Sigmoid colon (tissue), 7 donors: ENCODE data around the gene PCBD1. TPM values are rescaled to one million over a fixed set of nuclear protein-coding genes. Genes with fewer than 3 reads are reported as not detected.
"Not testable (repeated sequence)": the region's sequence is repeated elsewhere in the genome, so short reads cannot be mapped to it uniquely, and the experiment has no call there.

Experiments
- DNase-seq: peaks from one replicate; pipeline ENCODE4 v3.0.0-alpha.2; 2019
- H3K27ac ChIP-seq, 4 donors: fragments of 200-600 bp; sonication (generic); one replicate each; pipeline ENCODE4 v1.5.1; 2016 to 2019; ENCODE audit warnings: mild to moderate bottlenecking in 1 of 4
- H3K27me3 ChIP-seq, 3 donors: fragments of 200-600 bp; sonication (generic); one replicate each; pipeline ENCODE4 v1.5.1; 2019; ENCODE audit warnings: mild to moderate bottlenecking in 1 of 3
- H3K36me3 ChIP-seq, 4 donors: fragments of 200-600 bp; sonication (generic); one replicate each; pipeline ENCODE4 v1.5.1; 2016 to 2019
- H3K4me1 ChIP-seq, 4 donors: fragments of 200-600 bp; sonication (generic); one replicate each; pipeline ENCODE4 v1.5.1; 2017 to 2019
- H3K4me3 ChIP-seq, 4 donors: fragments of 200-600 bp; sonication (generic); one replicate each; pipeline ENCODE4 v1.5.1; 2017 to 2019; ENCODE audit warnings: mild to moderate bottlenecking in 2 of 4, moderate library complexity in 1 of 4
- H3K9me3 ChIP-seq, 4 donors: fragments of 200-600 bp in 3 of 4; sonication (generic) in 3 of 4; one replicate each; pipeline versions ENCODE4 v1.5.1 to v1.6.1; 2013 to 2019
- EP300 ChIP-seq, 4 donors: sonication (generic); formaldehyde crosslinking; IDR thresholded peaks; one replicate each; pipeline ENCODE4 v1.6.1; 2017; ENCODE audit warnings: antibody characterized with exemption in 4 of 4
- POLR2A ChIP-seq, 2 donors: fragments of 450-650 bp; IDR thresholded peaks; one replicate each; pipeline ENCODE4 v1.6.1; 2016; ENCODE audit warnings: antibody characterized with exemption in 2 of 2, mild to moderate bottlenecking in 2 of 2, moderate library complexity in 2 of 2
- POLR2AphosphoS5 ChIP-seq, 4 donors: sonication (generic); formaldehyde crosslinking; IDR thresholded peaks; one replicate each; pipeline ENCODE4 v1.6.1; 2017; ENCODE audit warnings: antibody characterized with exemption in 4 of 4
- WGBS, 2 donors: extraction: QIAGEN DNeasy Blood & Tissue Kit; methylation state at CpG; one replicate each; pipeline ENCODE4 v1.1.7; 2013; 5-methylcytosine and 5-hydroxymethylcytosine counted together
- intact Hi-C: fragments of 100-400 bp; cut with DNase I; formaldehyde crosslinking; loops from one replicate; pipeline ENCODE4 v1.15.1; 2023
- polyA plus RNA-seq, 3 donors: library from polyadenylated mRNA; stranded (reverse); fragments of 200-250 nt; gene quantifications; one replicate each; pipeline ENCODE4 v1.2.3, GENCODE V29; 2013
- total RNA-seq, 4 donors: library from RNA; depleted of rRNA; stranded (reverse); fragments of >200 nt; gene quantifications; one replicate each; pipeline ENCODE4 v1.1.0, GENCODE V29; 2016
- TF ChIP-seq, protein P1 (sequence below), 4 experiments: fragments of 450-650 bp in 3 of 4; fragments of 200-600 bp in 1 of 4; IDR thresholded peaks; one replicate each; pipeline ENCODE4 v1.5.1; 2016 to 2019; ENCODE audit warnings: antibody characterized with exemption in 4 of 4, mild to moderate bottlenecking in 3 of 4, moderate library complexity in 2 of 4
- donor health status: healthy with polysubstance abuse.
- donor health status: Bipolar disorder and iron deficiency.
- donor health status: healthy.

Gene PCBD1
- total and polyA plus RNA-seq, 7 donors, result 82.5 to 135 (median 98.1) TPM

DNA sequence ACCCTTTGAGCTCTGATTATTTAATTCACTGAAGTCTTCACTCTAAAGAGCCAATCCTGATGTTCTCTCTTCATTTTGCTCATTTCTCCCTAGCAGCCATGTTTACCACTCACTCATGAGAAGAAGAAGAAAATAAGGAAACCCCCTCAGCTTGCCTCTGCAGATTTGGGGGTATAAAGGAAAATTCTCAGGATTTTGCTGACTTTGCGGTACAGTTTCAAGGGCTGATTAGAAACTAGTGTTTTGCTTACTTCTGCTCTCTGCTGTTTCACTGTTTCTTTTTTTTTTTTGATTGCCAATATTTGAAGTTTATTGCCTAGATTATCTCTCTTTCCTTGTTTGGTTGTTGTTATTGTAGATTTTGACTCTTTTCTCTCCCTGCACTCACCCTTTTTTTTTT, 23.4 kb downstream of the PCBD1 start:
- H3K4me3 ChIP-seq, result no peak overlapping the region
- no peak overlapping the region for H3K27ac ChIP-seq
- intact Hi-C loops, result no loop called here
- no peak for TF ChIP-seq POLR2AphosphoS5 (IDR thresholded peaks at IDR 0.05)
- no peak for TF ChIP-seq EP300 (IDR thresholded peaks at IDR 0.05)
- TF ChIP-seq, protein P1, sequence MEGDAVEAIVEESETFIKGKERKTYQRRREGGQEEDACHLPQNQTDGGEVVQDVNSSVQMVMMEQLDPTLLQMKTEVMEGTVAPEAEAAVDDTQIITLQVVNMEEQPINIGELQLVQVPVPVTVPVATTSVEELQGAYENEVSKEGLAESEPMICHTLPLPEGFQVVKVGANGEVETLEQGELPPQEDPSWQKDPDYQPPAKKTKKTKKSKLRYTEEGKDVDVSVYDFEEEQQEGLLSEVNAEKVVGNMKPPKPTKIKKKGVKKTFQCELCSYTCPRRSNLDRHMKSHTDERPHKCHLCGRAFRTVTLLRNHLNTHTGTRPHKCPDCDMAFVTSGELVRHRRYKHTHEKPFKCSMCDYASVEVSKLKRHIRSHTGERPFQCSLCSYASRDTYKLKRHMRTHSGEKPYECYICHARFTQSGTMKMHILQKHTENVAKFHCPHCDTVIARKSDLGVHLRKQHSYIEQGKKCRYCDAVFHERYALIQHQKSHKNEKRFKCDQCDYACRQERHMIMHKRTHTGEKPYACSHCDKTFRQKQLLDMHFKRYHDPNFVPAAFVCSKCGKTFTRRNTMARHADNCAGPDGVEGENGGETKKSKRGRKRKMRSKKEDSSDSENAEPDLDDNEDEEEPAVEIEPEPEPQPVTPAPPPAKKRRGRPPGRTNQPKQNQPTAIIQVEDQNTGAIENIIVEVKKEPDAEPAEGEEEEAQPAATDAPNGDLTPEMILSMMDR (IDR thresholded peaks at IDR 0.05), result no peak
- no peak for TF ChIP-seq POLR2A (IDR thresholded peaks at IDR 0.05)
- H3K4me1 ChIP-seq, result no peaks in the 10 kb centered on the region
- H3K9me3 ChIP-seq, result no peaks in the 10 kb centered on the region
- H3K27me3 ChIP-seq, result no peaks in the 10 kb centered on the region
- 85 to 89% methylated on average over 1 of the region's 1 CpG for WGBS, 2 donors
- no peak for DNase-seq
- H3K36me3 ChIP-seq, result peaks cover 0 to 52% (median 12%) of the 10 kb centered on the region in 4 donors

DNA sequence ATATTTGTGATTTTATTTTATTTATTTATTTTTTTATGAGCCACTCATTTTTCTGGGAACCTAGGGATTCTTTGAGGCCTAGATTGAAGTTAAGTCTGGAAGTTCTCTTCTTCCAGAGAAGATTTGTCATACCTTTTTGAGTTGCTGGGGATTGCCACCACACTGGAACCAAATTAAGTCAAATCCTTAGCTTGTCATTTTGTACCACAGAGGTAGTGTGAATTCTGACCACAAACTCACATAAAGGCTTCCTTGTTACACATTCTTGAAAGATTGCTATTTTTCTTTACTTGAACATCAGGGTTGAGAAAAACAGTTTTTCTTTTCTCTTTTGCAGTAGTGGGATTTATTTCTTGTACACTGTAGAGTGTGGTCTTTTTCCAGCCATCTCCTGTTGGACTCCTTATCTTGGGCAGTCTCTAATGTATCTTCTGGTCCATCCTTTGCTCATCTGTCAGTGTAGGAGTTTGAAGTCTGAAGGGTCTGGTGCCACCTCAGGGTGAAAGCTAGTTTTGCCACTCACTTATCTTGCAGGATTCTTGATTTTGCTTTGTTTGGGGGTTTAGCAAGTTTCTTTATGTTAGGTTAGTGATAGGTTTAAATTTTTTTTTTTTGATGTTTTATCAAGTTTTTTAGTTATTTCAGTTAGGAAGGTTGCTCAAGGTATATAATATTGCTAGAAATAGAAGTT, 24.8 kb downstream of the PCBD1 start:
- H3K36me3 ChIP-seq, result peaks cover 0 to 52% (median 15%) of the 10 kb centered on the region in 4 donors
- H3K27ac ChIP-seq, result no peak overlapping the region
- TF ChIP-seq POLR2A (IDR thresholded peaks at IDR 0.05) (no peak), EP300 (IDR thresholded peaks at IDR 0.05) (no peak), POLR2AphosphoS5 (IDR thresholded peaks at IDR 0.05) (no peak)
- TF ChIP-seq, protein P1 (IDR thresholded peaks at IDR 0.05), result no peak
- no peaks in the 10 kb centered on the region for H3K4me1 ChIP-seq
- DNase-seq, result no peak
- no peaks in the 10 kb centered on the region for H3K9me3 ChIP-seq
- intact Hi-C loops, result no loop called here
- no peak overlapping the region for H3K4me3 ChIP-seq
- H3K27me3 ChIP-seq, result no peaks in the 10 kb centered on the region

GRCh38 chr10:70861495-70862197, 26.7 kb downstream of the PCBD1 start:
- DNase-seq, intact Hi-C loops, H3K4me3 ChIP-seq, H3K27ac ChIP-seq, H3K4me1 ChIP-seq, H3K27me3 ChIP-seq, H3K9me3 ChIP-seq: not testable (repeated sequence)
- WGBS, 2 donors, result 98% methylated on average over 42 of the region's 42 CpGs
- peaks cover 0 to 64% (median 15%) of the 10 kb centered on the region in 4 donors for H3K36me3 ChIP-seq

DNA sequence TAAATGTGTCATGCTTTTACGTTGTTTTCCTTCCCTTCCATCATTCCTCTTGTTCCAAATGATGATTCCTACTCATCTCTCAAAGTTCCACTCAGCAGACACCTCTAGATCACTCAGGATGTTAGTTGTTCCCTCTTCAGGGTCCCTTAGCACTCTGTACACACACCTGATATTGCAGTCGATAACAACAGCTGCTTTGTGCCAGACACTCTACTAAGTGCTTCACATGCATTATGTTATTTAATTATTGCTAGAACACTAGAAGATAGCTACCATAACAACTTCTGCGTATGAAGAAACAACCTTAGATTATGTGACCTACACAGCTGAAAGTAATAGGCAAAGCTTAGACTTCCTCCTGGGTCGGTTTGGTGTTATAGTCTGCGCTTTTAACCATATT, 29.6 kb downstream of the PCBD1 start:
- intact Hi-C loops, result no loop called here
- TF ChIP-seq POLR2A (IDR thresholded peaks at IDR 0.05) (no peak), POLR2AphosphoS5 (IDR thresholded peaks at IDR 0.05) (no peak), EP300 (IDR thresholded peaks at IDR 0.05) (no peak)
- TF ChIP-seq, protein P1 (IDR thresholded peaks at IDR 0.05), result no peak
- peaks cover 0 to 92% (median 17%) of the 10 kb centered on the region in 4 donors for H3K36me3 ChIP-seq
- H3K9me3 ChIP-seq, result no peaks in the 10 kb centered on the region
- WGBS, 2 donors, result 47 to 79% methylated on average over 5 of the region's 5 CpGs
- no peaks in the 10 kb centered on the region for H3K27me3 ChIP-seq
- H3K27ac ChIP-seq, result no peak overlapping the region
- H3K4me1 ChIP-seq, result no peaks in the 10 kb centered on the region
- H3K4me3 ChIP-seq, result no peak overlapping the region
- no peak for DNase-seq

DNA sequence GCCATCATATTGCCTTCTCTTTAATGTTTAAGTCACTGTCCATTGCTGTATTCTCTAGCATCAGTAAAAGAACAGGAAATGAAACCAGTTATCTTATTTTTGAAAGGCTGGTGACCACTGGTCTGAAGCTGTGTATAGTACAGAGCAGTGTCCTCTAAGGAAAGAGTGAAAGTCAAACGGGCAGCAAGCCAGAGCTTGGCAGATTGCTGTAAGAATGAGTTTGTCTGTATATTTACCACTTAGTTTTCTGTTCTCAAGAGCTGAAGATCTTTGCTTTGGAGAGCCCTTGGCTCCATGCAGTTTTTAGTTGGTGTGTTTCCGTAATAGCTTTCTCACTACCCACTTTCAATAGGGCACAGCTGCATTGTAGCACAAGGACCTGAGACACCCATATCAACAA, 31.9 kb downstream of the PCBD1 start:
- no peaks in the 10 kb centered on the region for H3K9me3 ChIP-seq
- intact Hi-C loops, result no loop called here
- H3K36me3 ChIP-seq, result peaks cover 0 to 99% (median 19%) of the 10 kb centered on the region in 4 donors
- no peak for TF ChIP-seq POLR2AphosphoS5 (IDR thresholded peaks at IDR 0.05)
- TF ChIP-seq EP300 (IDR thresholded peaks at IDR 0.05), result no peak
- no peak for TF ChIP-seq POLR2A (IDR thresholded peaks at IDR 0.05)
- TF ChIP-seq, protein P1 (IDR thresholded peaks at IDR 0.05), result no peak
- H3K4me1 ChIP-seq, result no peaks in the 10 kb centered on the region
- WGBS, 2 donors, result 72 to 73% methylated on average over 2 of the region's 2 CpGs
- no peak overlapping the region for H3K27ac ChIP-seq
- H3K27me3 ChIP-seq, result no peaks in the 10 kb centered on the region
- no peak overlapping the region for H3K4me3 ChIP-seq
- DNase-seq, result no peak
